Measurements from ENCODE around the gene PCSK2.

PCSK2 gene

GRCh38 chr20:17427638-17428037, 200.8 kb downstream of the PCSK2 start:
- TF ChIP-seq TAF1 (IDR thresholded peaks at IDR 0.05; ENCODE audit: low read depth, low read length) (no peak), POU2F2 (IDR thresholded peaks at IDR 0.05; ENCODE audit: low read depth, low read length) (no peak), POLR2AphosphoS5 (IDR thresholded peaks at IDR 0.05; ENCODE audit: low read depth, low read length) (no peak), POLR2A (IDR thresholded peaks at IDR 0.05; ENCODE audit: low read depth, low read length) (no peak)
- FAIRE-seq (no peak), DNase-seq (ENCODE audit: insufficient read length, low spot score) (no peak)

- no peak for FAIRE-seq
- TF ChIP-seq POLR2AphosphoS5 (IDR thresholded peaks at IDR 0.05; ENCODE audit: low read depth, low read length) (no peak), POU2F2 (IDR thresholded peaks at IDR 0.05; ENCODE audit: low read depth, low read length) (no peak), PAX5 (IDR thresholded peaks at IDR 0.05; ENCODE audit: insufficient read depth, low read length, severe bottlenecking) (no peak), TAF1 (IDR thresholded peaks at IDR 0.05; ENCODE audit: low read depth, low read length) (no peak), POLR2A (IDR thresholded peaks at IDR 0.05; ENCODE audit: low read depth, low read length) (no peak), SPI1 (IDR thresholded peaks at IDR 0.05; ENCODE audit: low read depth, low read length) (no peak)
- no peak for DNase-seq (ENCODE audit: insufficient read length, low spot score)
Observed at GRCh38 chr20:17430125-17430950, 203.5 kb downstream of the PCSK2 start.

- FAIRE-seq, result peak; percentile 59
- no peak for TF ChIP-seq SPI1 (IDR thresholded peaks at IDR 0.05; ENCODE audit: low read depth, low read length)
- no peak for TF ChIP-seq POU2F2 (IDR thresholded peaks at IDR 0.05; ENCODE audit: low read depth, low read length)
- TF ChIP-seq POLR2A (IDR thresholded peaks at IDR 0.05; ENCODE audit: low read depth, low read length), result no peak
- TF ChIP-seq POLR2AphosphoS5 (IDR thresholded peaks at IDR 0.05; ENCODE audit: low read depth, low read length), result no peak
- no peak for TF ChIP-seq PAX5 (IDR thresholded peaks at IDR 0.05; ENCODE audit: insufficient read depth, low read length, severe bottlenecking)
- TF ChIP-seq TAF1 (IDR thresholded peaks at IDR 0.05; ENCODE audit: low read depth, low read length), result no peak
- DNase-seq (ENCODE audit: insufficient read length, low spot score), result peak; percentile 48
Observed at GRCh38 chr20:17431621-17432364, 205.0 kb downstream of the PCSK2 start.

DNA sequence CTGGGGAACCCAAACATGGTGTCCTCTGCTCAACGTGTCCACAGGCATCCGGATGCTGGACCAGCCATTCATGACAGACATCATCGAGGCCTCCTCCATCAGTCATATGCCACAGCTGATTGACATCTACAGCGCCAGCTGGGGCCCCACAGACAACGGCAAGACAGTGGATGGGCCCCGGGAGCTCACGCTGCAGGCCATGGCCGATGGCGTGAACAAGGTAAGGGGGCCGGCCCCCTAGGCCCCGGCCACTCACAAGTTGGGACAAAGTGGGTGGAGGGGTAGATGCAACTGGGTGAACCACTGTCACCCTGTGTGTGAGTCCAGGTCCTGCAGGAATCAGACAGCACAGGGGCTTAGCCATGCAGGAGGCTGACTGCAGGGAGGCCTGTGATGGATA, 209.8 kb downstream of the PCSK2 start:
- FAIRE-seq (no peak), DNase-seq (ENCODE audit: insufficient read length, low spot score) (no peak)
- TF ChIP-seq SPI1 (IDR thresholded peaks at IDR 0.05; ENCODE audit: low read depth, low read length), result no peak
- no peak for TF ChIP-seq TAF1 (IDR thresholded peaks at IDR 0.05; ENCODE audit: low read depth, low read length)
- no peak for TF ChIP-seq POLR2A (IDR thresholded peaks at IDR 0.05; ENCODE audit: low read depth, low read length)

- DNase-seq (ENCODE audit: insufficient read length, low spot score), result no peak
- TF ChIP-seq TAF1 (IDR thresholded peaks at IDR 0.05; ENCODE audit: low read depth, low read length) (no peak), POU2F2 (IDR thresholded peaks at IDR 0.05; ENCODE audit: low read depth, low read length) (no peak), PAX5 (IDR thresholded peaks at IDR 0.05; ENCODE audit: insufficient read depth, low read length, severe bottlenecking) (no peak), POLR2A (IDR thresholded peaks at IDR 0.05; ENCODE audit: low read depth, low read length) (no peak), POLR2AphosphoS5 (IDR thresholded peaks at IDR 0.05; ENCODE audit: low read depth, low read length) (no peak), SPI1 (IDR thresholded peaks at IDR 0.05; ENCODE audit: low read depth, low read length) (no peak)
- no peak for FAIRE-seq
Observed at GRCh38 chr20:17437251-17437650, 210.4 kb downstream of the PCSK2 start.

DNA sequence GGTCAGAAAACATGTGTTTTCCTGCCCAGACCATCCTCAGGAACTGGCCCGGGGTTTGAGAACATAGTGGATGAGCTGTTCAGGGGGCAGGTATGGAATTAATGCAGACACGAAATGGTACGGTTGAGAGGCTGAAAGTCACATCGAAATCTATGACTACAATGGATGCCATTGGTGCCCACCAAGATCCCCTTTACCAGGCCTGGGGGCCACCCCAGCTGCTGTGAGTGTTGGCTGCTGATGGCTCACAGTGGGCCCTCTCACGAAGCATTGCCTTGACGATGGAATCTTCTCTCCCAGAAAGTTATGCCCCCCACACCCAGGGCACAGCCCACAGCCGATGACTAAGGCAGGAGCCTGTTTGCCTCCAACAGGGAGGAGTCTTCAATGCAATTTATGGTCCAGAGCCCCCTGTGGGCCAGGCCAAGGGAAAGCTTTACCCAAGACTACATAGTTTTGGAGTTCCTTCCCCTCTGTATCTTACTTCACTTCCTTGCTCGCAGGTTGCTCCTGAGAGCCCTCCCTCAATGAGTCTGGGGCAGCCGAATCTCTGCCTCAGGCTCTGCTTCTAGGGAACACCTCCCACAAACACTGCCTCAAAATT, 211.7 kb downstream of the PCSK2 start:
- TF ChIP-seq POU2F2 (IDR thresholded peaks at IDR 0.05; ENCODE audit: low read depth, low read length), result no peak
- no peak for FAIRE-seq
- no peak for DNase-seq (ENCODE audit: insufficient read length, low spot score)

- TF ChIP-seq POLR2A (IDR thresholded peaks at IDR 0.05; ENCODE audit: low read depth, low read length) (no peak), POLR2AphosphoS5 (IDR thresholded peaks at IDR 0.05; ENCODE audit: low read depth, low read length) (no peak), TAF1 (IDR thresholded peaks at IDR 0.05; ENCODE audit: low read depth, low read length) (no peak), PAX5 (IDR thresholded peaks at IDR 0.05; ENCODE audit: insufficient read depth, low read length, severe bottlenecking) (no peak), SPI1 (IDR thresholded peaks at IDR 0.05; ENCODE audit: low read depth, low read length) (no peak), POU2F2 (IDR thresholded peaks at IDR 0.05; ENCODE audit: low read depth, low read length) (no peak)
- FAIRE-seq, result no peak
Observed at GRCh38 chr20:17439616-17440296, 212.9 kb downstream of the PCSK2 start.

GRCh38 chr20:17441745-17442144, 214.9 kb downstream of the PCSK2 start:
- TF ChIP-seq TAF1 (IDR thresholded peaks at IDR 0.05; ENCODE audit: low read depth, low read length) (no peak), PAX5 (IDR thresholded peaks at IDR 0.05; ENCODE audit: insufficient read depth, low read length, severe bottlenecking) (no peak), POU2F2 (IDR thresholded peaks at IDR 0.05; ENCODE audit: low read depth, low read length) (no peak), POLR2AphosphoS5 (IDR thresholded peaks at IDR 0.05; ENCODE audit: low read depth, low read length) (no peak), SPI1 (IDR thresholded peaks at IDR 0.05; ENCODE audit: low read depth, low read length) (no peak), POLR2A (IDR thresholded peaks at IDR 0.05; ENCODE audit: low read depth, low read length) (no peak)
- DNase-seq (ENCODE audit: insufficient read length, low spot score) (no peak), FAIRE-seq (no peak)

More at GRCh38 chr20:17439616-17440296, 212.9 kb downstream of the PCSK2 start:
- no peak for DNase-seq (ENCODE audit: insufficient read length, low spot score)

GRCh38 chr20:17442588-17442987, 215.7 kb downstream of the PCSK2 start:
- FAIRE-seq, result no peak
- TF ChIP-seq POLR2AphosphoS5 (IDR thresholded peaks at IDR 0.05; ENCODE audit: low read depth, low read length), result no peak
- TF ChIP-seq SPI1 (IDR thresholded peaks at IDR 0.05; ENCODE audit: low read depth, low read length), result no peak
- TF ChIP-seq POLR2A (IDR thresholded peaks at IDR 0.05; ENCODE audit: low read depth, low read length), result no peak
- no peak for DNase-seq (ENCODE audit: insufficient read length, low spot score)

Measured in GM12891 (cell line).